ENCODE data around the gene KAT6B.
A peak's percentile ranks its signal among the peaks of the same experiment; 100 is the strongest.
"Not testable (repeated sequence)": the region's sequence is repeated elsewhere in the genome, so short reads cannot be mapped to it uniquely, and the experiment has no call there.

The KAT6B gene

GRCh38 chr10:74826142-74827044 lies at the start of gene KAT6B:
KAT6B (plus strand) TSS chr10:74826600; CDS start chr10:74842858, 16,258 bp downstream.
- DNase-seq: peak; percentile 99

- no peak for DNase-seq
Observed at GRCh38 chr10:74778436-74779094, 47.8 kb upstream of the KAT6B start.

- DNase-seq: not testable (repeated sequence)
Observed at GRCh38 chr10:74781870-74782269, 44.5 kb upstream of the KAT6B start.

- no peak for DNase-seq
Observed at GRCh38 chr10:74784462-74784861, 41.9 kb upstream of the KAT6B start.

- no peak for DNase-seq
Observed at GRCh38 chr10:74786126-74786525, 40.3 kb upstream of the KAT6B start.

GRCh38 chr10:74787457-74787856 lies 38.9 kb upstream of the KAT6B start:
- no peak for DNase-seq

- not testable (repeated sequence) for DNase-seq
Observed at GRCh38 chr10:74791979-74792378, 34.4 kb upstream of the KAT6B start.

- no peak for DNase-seq
Observed at GRCh38 chr10:74792726-74793125, 33.7 kb upstream of the KAT6B start.

- DNase-seq: not testable (repeated sequence)
Observed at GRCh38 chr10:74793240-74793639, 33.2 kb upstream of the KAT6B start.

GRCh38 chr10:74794531-74794930 lies 31.9 kb upstream of the KAT6B start:
- DNase-seq: no peak

GRCh38 chr10:74797550-74797949 lies 28.9 kb upstream of the KAT6B start:
- DNase-seq: no peak

- DNase-seq: no peak
Observed at GRCh38 chr10:74799721-74800221, 26.6 kb upstream of the KAT6B start.

- no peak for DNase-seq
Observed at GRCh38 chr10:74801447-74801846, 25.0 kb upstream of the KAT6B start.

GRCh38 chr10:74808501-74808900 lies 17.9 kb upstream of the KAT6B start:
- DNase-seq: no peak

- no peak for DNase-seq
Observed at GRCh38 chr10:74810087-74810486, 16.3 kb upstream of the KAT6B start.

GRCh38 chr10:74813381-74814259 lies 12.8 kb upstream of the KAT6B start:
- DNase-seq: no peak

- DNase-seq: no peak
Observed at GRCh38 chr10:74814797-74815196, 11.6 kb upstream of the KAT6B start.

- no peak for DNase-seq
Observed at GRCh38 chr10:74816824-74817498, 9.4 kb upstream of the KAT6B start.

- DNase-seq: no peak
Observed at GRCh38 chr10:74821501-74821900, 4.9 kb upstream of the KAT6B start.

GRCh38 chr10:74822101-74822500 lies 4.3 kb upstream of the KAT6B start:
- no peak for DNase-seq

- DNase-seq: no peak
Observed at GRCh38 chr10:74822521-74823089, 3.8 kb upstream of the KAT6B start.

GRCh38 chr10:74823791-74824183 lies 2.6 kb upstream of the KAT6B start:
- DNase-seq: no peak

Measured in activated T-cell treated with anti-CD3 and anti-CD28 coated beads, Interleukin-2, amount 50 U/mL, for 1 hour (primary cell).